Prostate gland (tissue), 2 donors: Measurements from ENCODE around the gene KIAA1755. TPM values are rescaled to one million over a fixed set of nuclear protein-coding genes. Genes with fewer than 3 reads are reported as not detected.

Source experiments
- DNase-seq: peaks from one replicate; pipeline ENCODE4 v3.0.0-alpha.2; 2019; ENCODE audit warnings: low spot score
- H3K27ac ChIP-seq, 2 donors: fragments of 200-600 bp; sonication (generic); 2 replicates each; pipeline ENCODE4 v1.5.1; 2017 to 2019
- H3K27me3 ChIP-seq: fragments of 200-600 bp; sonication (generic); replicated peaks from 2 replicates; pipeline ENCODE4 v1.5.1; 2019; ENCODE audit not compliant: insufficient read depth
- H3K36me3 ChIP-seq, 2 donors: fragments of 200-600 bp; sonication (generic); 1 replicate in 1 of 2; 2 replicates in 1 of 2; pipeline versions ENCODE4 v1.5.1 to v1.8.1; 2017 to 2019
- H3K4me1 ChIP-seq: fragments of 200-600 bp; sonication (generic); replicated peaks from 2 replicates; pipeline ENCODE4 v1.5.1; 2019
- H3K4me3 ChIP-seq, 2 donors: fragments of 200-600 bp; sonication (generic); 2 replicates each; pipeline ENCODE4 v1.5.1; 2017 to 2019
- H3K9me3 ChIP-seq: fragments of 200-600 bp; sonication (generic); 2 replicates; pipeline ENCODE4 v1.5.1; 2017
- CTCF ChIP-seq, 4 experiments: fragments of 200-600 bp in 2 of 4; fragments of 450-650 bp in 2 of 4; sonication (generic) in 2 of 4; IDR thresholded peaks; 1 replicate in 3 of 4; 2 replicates in 1 of 4; pipeline ENCODE4 v1.5.1; 2016 to 2019; ENCODE audit warnings: antibody characterized with exemption in 4 of 4, mild to moderate bottlenecking in 2 of 4, moderate library complexity in 2 of 4
- POLR2A ChIP-seq: fragments of 450-650 bp; IDR thresholded peaks from one replicate; pipeline ENCODE4 v1.6.1; 2016; ENCODE audit warnings: antibody characterized with exemption, mild to moderate bottlenecking
- POLR2AphosphoS5 ChIP-seq: sonication (generic); formaldehyde crosslinking; IDR thresholded peaks from one replicate; pipeline ENCODE4 v1.6.1; 2017; ENCODE audit warnings: antibody characterized with exemption
- WGBS: methylation state at CpG from one replicate; pipeline ENCODE4 v1.1.5; 2018; 5-methylcytosine and 5-hydroxymethylcytosine counted together
- intact Hi-C: fragments of 100-400 bp; cut with DNase I; formaldehyde crosslinking; loops from one replicate; pipeline ENCODE4 v1.14.2; 2022
- total RNA-seq, 2 donors: library from RNA; depleted of rRNA; stranded (reverse); fragments of >200 nt; gene quantifications; one replicate each; pipeline ENCODE4 v1.1.0, GENCODE V29; 2016

KIAA1755 gene
- total RNA-seq, 2 donors from 2014 or later: 5.0 to 10.8 TPM

DNA sequence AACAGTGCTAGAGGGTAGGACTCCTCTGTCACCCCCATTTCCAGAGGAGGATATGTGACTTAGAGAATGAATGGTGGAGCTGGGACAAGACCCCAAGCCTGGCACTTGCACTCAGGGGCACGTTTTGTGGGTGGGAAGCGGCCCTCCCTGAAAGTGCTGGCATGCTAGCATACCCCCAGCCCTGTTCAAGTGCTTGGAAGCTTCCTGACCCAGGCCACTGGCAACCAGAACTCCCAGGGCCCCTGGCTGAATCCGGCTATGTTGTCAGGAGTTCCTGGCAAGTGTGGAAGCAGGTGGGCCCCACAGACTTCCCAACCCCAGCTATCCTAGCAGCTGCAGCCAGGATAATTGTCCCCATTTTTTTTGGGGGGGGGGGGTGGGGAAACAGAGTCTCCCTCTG, 59.9 kb downstream of the KIAA1755 start:
- H3K4me3 ChIP-seq: no peak overlapping the region
- intact Hi-C loops: no loop called here
- no peaks in the 10 kb centered on the region for H3K4me1 ChIP-seq
- H3K9me3 ChIP-seq: no peaks in the 10 kb centered on the region
- no peak overlapping the region for H3K27ac ChIP-seq
- DNase-seq: no peak
- TF ChIP-seq POLR2AphosphoS5: no peak
- no peak for TF ChIP-seq POLR2A
- TF ChIP-seq CTCF (IDR thresholded peaks at IDR 0.05): no peak
- no peaks in the 10 kb centered on the region for H3K27me3 ChIP-seq
- 85% methylated on average over 3 of the region's 3 CpGs for WGBS
- H3K36me3 ChIP-seq: no peaks in the 10 kb centered on the region

DNA sequence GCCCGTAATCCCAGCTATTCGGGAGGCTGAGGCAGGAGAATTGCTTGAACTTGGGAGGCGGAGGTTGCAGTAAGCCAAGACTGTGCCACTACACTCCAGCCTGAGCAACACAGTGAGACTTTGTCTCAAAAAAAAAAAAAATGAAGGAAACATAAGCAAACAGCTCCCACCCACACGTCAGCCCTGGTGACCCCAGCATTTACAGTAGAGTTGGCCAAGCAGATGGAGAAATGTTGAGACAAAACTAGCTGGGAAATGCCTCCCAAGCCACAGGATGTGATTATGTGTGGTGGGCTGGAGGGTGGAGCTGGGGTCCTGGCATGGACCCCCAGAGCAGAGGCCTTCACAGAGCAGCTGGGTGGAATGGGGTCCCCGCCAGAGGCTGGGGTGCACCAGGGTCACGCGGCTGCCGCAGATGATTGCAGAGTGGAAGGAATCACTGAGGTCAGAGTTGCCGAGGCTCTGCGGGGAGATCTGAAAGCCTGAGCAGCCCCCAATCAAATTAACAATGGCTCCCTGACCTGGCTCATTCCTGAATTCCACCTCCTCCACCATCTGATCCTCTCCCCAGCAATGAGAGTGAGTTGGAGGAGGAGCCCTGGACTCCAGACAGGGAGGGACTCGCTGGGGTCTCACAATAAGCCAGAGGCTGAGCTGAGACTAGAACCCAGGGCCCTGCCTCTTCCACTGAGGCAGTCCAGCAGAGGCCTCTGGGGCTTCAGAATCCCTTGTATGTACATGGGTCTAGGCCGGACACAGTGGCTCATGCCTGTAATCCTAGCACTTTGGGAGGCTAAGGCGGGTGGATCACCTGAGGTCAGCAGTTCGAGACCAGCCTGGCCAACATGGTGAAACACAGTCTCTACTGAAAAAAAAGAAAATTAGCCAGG, 60.8 kb downstream of the KIAA1755 start:
- WGBS: 91% methylated on average over 14 of the region's 14 CpGs
- H3K4me3 ChIP-seq: no peak overlapping the region
- no peaks in the 10 kb centered on the region for H3K27me3 ChIP-seq
- H3K36me3 ChIP-seq: no peaks in the 10 kb centered on the region
- no peak overlapping the region for H3K27ac ChIP-seq
- no peaks in the 10 kb centered on the region for H3K4me1 ChIP-seq
- no peak for DNase-seq
- intact Hi-C loops: no loop called here
- no peaks in the 10 kb centered on the region for H3K9me3 ChIP-seq
- no peak for TF ChIP-seq POLR2A
- TF ChIP-seq POLR2AphosphoS5: no peak
- TF ChIP-seq CTCF (IDR thresholded peaks at IDR 0.05): no peak

GRCh38 chr20:38198238-38198861, 62.2 kb downstream of the KIAA1755 start:
- no peaks in the 10 kb centered on the region for H3K27me3 ChIP-seq
- 75% methylated on average over 8 of the region's 8 CpGs for WGBS
- H3K36me3 ChIP-seq: no peaks in the 10 kb centered on the region
- no peak overlapping the region for H3K27ac ChIP-seq
- intact Hi-C loops: no loop called here
- TF ChIP-seq POLR2A (no peak), POLR2AphosphoS5 (no peak), CTCF (IDR thresholded peaks at IDR 0.05) (no peak)
- H3K9me3 ChIP-seq: no peaks in the 10 kb centered on the region
- H3K4me1 ChIP-seq: no peaks in the 10 kb centered on the region
- no peak for DNase-seq
- H3K4me3 ChIP-seq: no peak overlapping the region

DNA sequence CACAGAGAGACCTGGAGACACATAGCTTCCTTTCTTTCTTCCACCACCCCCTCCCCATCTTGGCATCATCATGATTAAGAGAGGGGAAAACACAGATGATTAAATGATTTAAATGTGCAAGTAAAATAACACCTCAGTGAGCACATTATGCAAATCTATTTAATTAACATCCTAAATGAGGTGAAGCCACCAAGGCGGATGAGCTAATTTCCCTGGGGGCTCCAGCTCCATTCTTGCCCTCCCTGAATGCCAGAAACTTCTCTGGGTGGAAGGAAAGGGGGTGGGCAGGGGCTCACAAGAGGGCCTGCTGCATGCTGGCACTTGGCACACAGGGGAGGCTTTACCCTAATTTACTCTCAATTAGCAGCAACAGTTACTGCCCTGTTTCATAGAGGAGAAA, 62.9 kb downstream of the KIAA1755 start:
- intact Hi-C loops: no loop called here
- Histone ChIP-seq H3K36me3 (no peaks in the 10 kb centered on the region), H3K27me3 (no peaks in the 10 kb centered on the region), H3K4me1 (no peaks in the 10 kb centered on the region), H3K9me3 (no peaks in the 10 kb centered on the region), H3K27ac (no peak overlapping the region), H3K4me3 (no peak overlapping the region)
- TF ChIP-seq POLR2A (no peak), POLR2AphosphoS5 (no peak), CTCF (IDR thresholded peaks at IDR 0.05) (no peak)
- DNase-seq: no peak
- WGBS: 83% methylated on average over 1 of the region's 1 CpG

GRCh38 chr20:38197217-38197616, 63.3 kb downstream of the KIAA1755 start:
- TF ChIP-seq POLR2AphosphoS5: no peak
- TF ChIP-seq CTCF (IDR thresholded peaks at IDR 0.05): no peak
- TF ChIP-seq POLR2A: no peak
- 87% methylated on average over 5 of the region's 5 CpGs for WGBS
- Histone ChIP-seq H3K27ac (no peak overlapping the region), H3K36me3 (no peaks in the 10 kb centered on the region), H3K9me3 (no peaks in the 10 kb centered on the region), H3K27me3 (no peaks in the 10 kb centered on the region), H3K4me3 (no peak overlapping the region), H3K4me1 (no peaks in the 10 kb centered on the region)
- no peak for DNase-seq
- intact Hi-C loops: no loop called here
